HepG2 (cell line): ENCODE results near the gene MIDN. TPM values are rescaled to one million over a fixed set of nuclear protein-coding genes. Genes with fewer than 3 reads are reported as not detected.

Experiments
- ETS1 ChIP-seq: sonication (generic); formaldehyde crosslinking; IDR thresholded peaks from 2 replicates; pipeline ENCODE4 v1.4.0; 2020; ENCODE audit warnings: missing genetic modification reagents
- FUBP1 ChIP-seq: sonication (generic); formaldehyde crosslinking; IDR thresholded peaks from 2 replicates; pipeline ENCODE4 v1.5.1; 2020; ENCODE audit warnings: missing genetic modification reagents, mild to moderate bottlenecking, borderline replicate concordance
- HMGA1 ChIP-seq: sonication (generic); formaldehyde crosslinking; conservative IDR thresholded peaks from 2 replicates; pipeline ENCODE4 v1.4.0; 2020; ENCODE audit warnings: missing genetic modification reagents
- HOXA9 ChIP-seq: sonication (generic); formaldehyde crosslinking; IDR thresholded peaks from 2 replicates; pipeline ENCODE4 v1.8.1; 2022; ENCODE audit warnings: missing genetic modification reagents, mild to moderate bottlenecking, moderate library complexity, borderline replicate concordance
- IRF2 ChIP-seq: IDR thresholded peaks from 2 replicates; pipeline ENCODE4 v1.6.1; 2018; ENCODE audit warnings: missing genetic modification reagents, missing compliant biosample characterization
- MEF2D ChIP-seq: sonication (generic); formaldehyde crosslinking; IDR thresholded peaks from 2 replicates; pipeline ENCODE4 v1.5.1; 2020; ENCODE audit warnings: mild to moderate bottlenecking, missing genetic modification reagents
- MLLT10 ChIP-seq: sonication (generic); formaldehyde crosslinking; IDR thresholded peaks from 2 replicates; pipeline ENCODE4 v1.4.0; 2020; ENCODE audit warnings: missing genetic modification reagents
- RBAK ChIP-seq: sonication (generic); formaldehyde crosslinking; IDR thresholded peaks from 2 replicates; pipeline ENCODE4 v1.5.1; 2020; ENCODE audit warnings: mild to moderate bottlenecking, missing genetic modification reagents
- RXRA ChIP-seq: sonication (generic); formaldehyde crosslinking; IDR thresholded peaks from 2 replicates; pipeline ENCODE4 v1.5.1; 2020; ENCODE audit warnings: missing genetic modification reagents
- SPEN ChIP-seq: sonication (generic); formaldehyde crosslinking; IDR thresholded peaks from 2 replicates; pipeline ENCODE4 v1.5.1; 2020; ENCODE audit warnings: low read depth, mild to moderate bottlenecking, missing genetic modification reagents
- YEATS2 ChIP-seq: sonication (generic); formaldehyde crosslinking; IDR thresholded peaks from 2 replicates; pipeline ENCODE4 v1.4.0; 2020; ENCODE audit warnings: missing genetic modification reagents, borderline replicate concordance
- ZFP36L1 ChIP-seq: sonication (generic); formaldehyde crosslinking; IDR thresholded peaks from 2 replicates; pipeline ENCODE4 v1.8.0; 2022; ENCODE audit warnings: mild to moderate bottlenecking, missing genetic modification reagents, moderate library complexity
- ZKSCAN1 ChIP-seq: fragments of 150-350 bp; IDR thresholded peaks from 2 replicates; pipeline ENCODE4 v1.6.1; 2014; ENCODE audit warnings: low read length
- ZNF234 ChIP-seq: sonication (generic); formaldehyde crosslinking; conservative IDR thresholded peaks from 2 replicates; pipeline ENCODE4 v1.5.1; 2020; ENCODE audit warnings: mild to moderate bottlenecking, missing genetic modification reagents
- ZNF256 ChIP-seq: sonication (generic); formaldehyde crosslinking; conservative IDR thresholded peaks from 2 replicates; pipeline ENCODE4 v1.4.0; 2020; ENCODE audit warnings: missing genetic modification reagents
- ZNF33A ChIP-seq: sonication (generic); formaldehyde crosslinking; IDR thresholded peaks from 2 replicates; pipeline ENCODE4 v1.5.1; 2020; ENCODE audit warnings: missing genetic modification reagents, mild to moderate bottlenecking, moderate library complexity, borderline replicate concordance
- ZNF34 ChIP-seq: sonication (generic); formaldehyde crosslinking; IDR thresholded peaks from 2 replicates; pipeline ENCODE4 v1.4.0; 2020; ENCODE audit warnings: mild to moderate bottlenecking, missing genetic modification reagents, borderline replicate concordance
- ZNF564 ChIP-seq: sonication (generic); formaldehyde crosslinking; IDR thresholded peaks from 2 replicates; pipeline ENCODE4 v1.8.1; 2023; ENCODE audit warnings: mild to moderate bottlenecking, missing genetic modification reagents
- ZNF569 ChIP-seq: sonication (generic); formaldehyde crosslinking; IDR thresholded peaks from 2 replicates; pipeline ENCODE4 v1.5.0; 2020; ENCODE audit warnings: mild to moderate bottlenecking, missing genetic modification reagents, moderate library complexity, borderline replicate concordance
- ZNF572 ChIP-seq: sonication (generic); formaldehyde crosslinking; IDR thresholded peaks from 2 replicates; pipeline ENCODE4 v1.5.1; 2020; ENCODE audit warnings: mild to moderate bottlenecking, missing genetic modification reagents
- ZNF720 ChIP-seq: sonication (generic); formaldehyde crosslinking; IDR thresholded peaks from 2 replicates; pipeline ENCODE4 v1.4.0; 2020; ENCODE audit warnings: missing genetic modification reagents
- ZNF883 ChIP-seq: sonication (generic); formaldehyde crosslinking; IDR thresholded peaks from 2 replicates; pipeline ENCODE4 v1.5.1; 2020; ENCODE audit warnings: mild to moderate bottlenecking, missing genetic modification reagents; ENCODE audit errors: not compliant biosample characterization
- ZSCAN31 ChIP-seq: sonication (generic); formaldehyde crosslinking; IDR thresholded peaks from 2 replicates; pipeline ENCODE4 v1.5.0; 2020; ENCODE audit warnings: low read depth, mild to moderate bottlenecking, missing genetic modification reagents
- polyA plus RNA-seq, 8 experiments: library from polyadenylated mRNA; depleted of rRNA in 3 of 8; stranded (reverse) in 7 of 8; unstranded in 1 of 8; fragments of >200 nt; fragmentation: Illumina TruSeq in 4 of 8; extraction: Trizol in 4 of 8; gene quantifications; 2 replicates each; pipeline versions ENCODE4 v1.2.1 to v1.2.3, GENCODE V29; 2011 to 2016; ENCODE audit warnings: low read depth in 4 of 8, missing spikeins in 1 of 8, mixed read lengths in 1 of 8; ENCODE audit not compliant: insufficient read depth in 1 of 8
- total RNA-seq, 5 experiments: library from RNA; depleted of rRNA; stranded (reverse); fragments of >200 nt; fragmentation: Illumina TruSeq; extraction: Trizol; gene quantifications; 2 replicates each; pipeline ENCODE4 v1.2.3, GENCODE V29; 2016; ENCODE audit warnings: low read depth in 1 of 5
- TF ChIP-seq, protein P1 (sequence below): sonication (generic); formaldehyde crosslinking; IDR thresholded peaks from 2 replicates; pipeline ENCODE4 v1.5.1; 2020; ENCODE audit warnings: mild to moderate bottlenecking, missing genetic modification reagents, moderate library complexity
- TF ChIP-seq, protein P2 (sequence below): sonication (generic); formaldehyde crosslinking; conservative IDR thresholded peaks from 2 replicates; pipeline ENCODE4 v1.8.0; 2022; ENCODE audit warnings: mild to moderate bottlenecking, moderate library complexity, missing genetic modification reagents

Gene MIDN
- total and polyA plus RNA-seq, 2 of the 13 experiments (the other 11 are each of a cell fraction or from before 2014, with no cell fraction given): 8.4 to 18.0 TPM

- TF ChIP-seq, protein P1, sequence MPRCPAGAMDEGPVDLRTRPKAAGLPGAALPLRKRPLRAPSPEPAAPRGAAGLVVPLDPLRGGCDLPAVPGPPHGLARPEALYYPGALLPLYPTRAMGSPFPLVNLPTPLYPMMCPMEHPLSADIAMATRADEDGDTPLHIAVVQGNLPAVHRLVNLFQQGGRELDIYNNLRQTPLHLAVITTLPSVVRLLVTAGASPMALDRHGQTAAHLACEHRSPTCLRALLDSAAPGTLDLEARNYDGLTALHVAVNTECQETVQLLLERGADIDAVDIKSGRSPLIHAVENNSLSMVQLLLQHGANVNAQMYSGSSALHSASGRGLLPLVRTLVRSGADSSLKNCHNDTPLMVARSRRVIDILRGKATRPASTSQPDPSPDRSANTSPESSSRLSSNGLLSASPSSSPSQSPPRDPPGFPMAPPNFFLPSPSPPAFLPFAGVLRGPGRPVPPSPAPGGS (CRISPR knock-in tag): peak; percentile 82
- no peak for TF ChIP-seq MLLT10 (CRISPR knock-in tag)
- peak; percentile 92 for TF ChIP-seq RXRA
- peak; percentile 77; the same call in 1 of the 2 replicates for TF ChIP-seq ZSCAN31 (CRISPR knock-in tag)
- TF ChIP-seq HOXA9 (CRISPR knock-in tag): no peak
- no peak; the same call in 1 of the 2 replicates for TF ChIP-seq ZNF33A (CRISPR knock-in tag)
- TF ChIP-seq YEATS2 (CRISPR knock-in tag): no peak; the same call in 1 of the 2 replicates
- peak; percentile 97 for TF ChIP-seq ZFP36L1 (CRISPR knock-in tag)
- TF ChIP-seq ZNF883: peak; percentile 86
- TF ChIP-seq ZKSCAN1: no peak
- TF ChIP-seq ZNF569 (CRISPR knock-in tag): no peak
- TF ChIP-seq ZNF34 (CRISPR knock-in tag): 0 out of 2 replicates have a peak, but pooled peaks have one; percentile 26
- peak; percentile 99 for TF ChIP-seq SPEN
- TF ChIP-seq RBAK: no peak
- no peak for TF ChIP-seq ZNF720 (CRISPR knock-in tag)
- TF ChIP-seq, protein P2, sequence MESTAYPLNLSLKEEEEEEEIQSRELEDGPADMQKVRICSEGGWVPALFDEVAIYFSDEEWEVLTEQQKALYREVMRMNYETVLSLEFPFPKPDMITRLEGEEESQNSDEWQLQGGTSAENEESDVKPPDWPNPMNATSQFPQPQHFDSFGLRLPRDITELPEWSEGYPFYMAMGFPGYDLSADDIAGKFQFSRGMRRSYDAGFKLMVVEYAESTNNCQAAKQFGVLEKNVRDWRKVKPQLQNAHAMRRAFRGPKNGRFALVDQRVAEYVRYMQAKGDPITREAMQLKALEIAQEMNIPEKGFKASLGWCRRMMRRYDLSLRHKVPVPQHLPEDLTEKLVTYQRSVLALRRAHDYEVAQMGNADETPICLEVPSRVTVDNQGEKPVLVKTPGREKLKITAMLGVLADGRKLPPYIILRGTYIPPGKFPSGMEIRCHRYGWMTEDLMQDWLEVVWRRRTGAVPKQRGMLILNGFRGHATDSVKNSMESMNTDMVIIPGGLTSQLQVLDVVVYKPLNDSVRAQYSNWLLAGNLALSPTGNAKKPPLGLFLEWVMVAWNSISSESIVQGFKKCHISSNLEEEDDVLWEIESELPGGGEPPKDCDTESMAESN: 0 out of 2 replicates have a peak, but pooled peaks have one; percentile 40
- 0 out of 2 replicates have a peak, but pooled peaks have one; percentile 22 for TF ChIP-seq ZNF234
- no peak for TF ChIP-seq ETS1
- peak; percentile 44; the same call in 1 of the 2 replicates for TF ChIP-seq ZNF572 (CRISPR knock-in tag)
- 0 out of 2 replicates have a peak, but pooled peaks have one; percentile 47 for TF ChIP-seq ZNF256 (CRISPR knock-in tag)
- TF ChIP-seq MEF2D (CRISPR knock-in tag): peak; percentile 95
- peak; percentile 82 for TF ChIP-seq IRF2 (CRISPR knock-in tag)
- no peak; the same call in none of the 2 replicates for TF ChIP-seq ZNF564 (CRISPR knock-in tag)
- TF ChIP-seq HMGA1 (CRISPR knock-in tag): no peak
- peak; percentile 0; the same call in 1 of the 2 replicates for TF ChIP-seq FUBP1 (CRISPR knock-in tag)
Measured at GRCh38 chr19:1259206-1259875, 11.0 kb downstream of the MIDN start (continued).
